ENCODE measurements around the gene RXRA. TPM values are rescaled to one million over a fixed set of nuclear protein-coding genes. Genes with fewer than 3 reads are reported as not detected.

Gene RXRA
- total and polyA plus RNA-seq, 2 donors (not counting 1 experiment from before 2014, with no cell fraction given) = 2.6 to 6.8 TPM

DNA sequence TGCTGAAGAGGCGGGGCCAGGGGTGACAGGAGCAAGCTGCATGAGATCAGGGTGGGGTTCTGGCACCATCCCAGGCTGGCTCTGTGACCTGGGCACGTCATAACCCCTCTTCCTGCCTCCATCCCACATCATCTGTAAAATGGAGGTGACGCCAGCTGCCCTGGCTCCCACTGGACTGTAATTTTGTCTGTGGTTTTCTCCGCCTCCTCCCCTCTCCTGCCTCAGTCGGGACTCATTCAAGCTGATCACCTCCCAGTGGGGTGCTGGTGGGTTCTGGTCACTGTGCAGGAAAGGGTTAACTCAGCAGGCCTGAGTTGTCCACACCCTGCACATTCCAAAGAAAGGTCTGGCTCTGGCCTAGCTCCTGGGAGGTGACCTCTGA, 128.2 kb downstream of the RXRA start:
- ChIA-PET POLR2A (no interaction called here), CTCF (interaction anchor here (1.8 kb wide), 1 partner anchor 283 kb away, joined by 5 read pairs; no protein-coding TSS in a partner anchor)
- Histone ChIP-seq H4K20me1 (ENCODE audit: control insufficient read depth, insufficient read depth, low read length, poor library complexity, severe bottlenecking) (no peaks in the 10 kb centered on the region), H3K79me2 (ENCODE audit: control insufficient read depth, insufficient read depth, low read length) (no peaks in the 10 kb centered on the region), H3K4me2 (replicated peaks; ENCODE audit: low read depth, low read length, poor library complexity, severe bottlenecking) (no peak overlapping the region), H3K4me3 (ENCODE audit: control extremely low read depth in 1 of 5, extremely low read depth in 1 of 5, insufficient read depth in 1 of 5, low read depth in 2 of 5, low read length in 4 of 5) (no peak overlapping the region), H2AFZ (ENCODE audit: insufficient read depth, low read depth, low read length, poor library complexity, severe bottlenecking) (no peak overlapping the region), H3K27me3 (replicated peaks in 1 of 4; ENCODE audit: control extremely low read depth in 1 of 4, control insufficient read depth in 3 of 4, insufficient read depth in 4 of 4, low read length in 3 of 4) (no peaks in the 10 kb centered on the region), H3K9me3 (ENCODE audit: control extremely low read depth in 1 of 3, control insufficient read depth in 2 of 3, insufficient read depth in 1 of 3, low read length in 2 of 3) (peaks cover 0 to 4% (median 0%) of the 10 kb centered on the region in 3 donors), H3K4me1 (ENCODE audit: control insufficient read depth in 2 of 2, insufficient read depth in 2 of 2, low read length in 2 of 2) (peaks cover 14 to 28% of the 10 kb centered on the region in 2 donors), H3K9ac (ENCODE audit: low read length) (no peak overlapping the region), H3K27ac (ENCODE audit: low read length in 2 of 2) (no peak overlapping the region), H3K36me3 (replicated peaks in 1 of 2; ENCODE audit: control extremely low read depth in 1 of 2, control insufficient read depth in 1 of 2, extremely low read depth in 1 of 2, insufficient read depth in 2 of 2, low read length in 1 of 2) (no peaks in the 10 kb centered on the region)
- 38% methylated on average over 3 of the region's 5 CpGs for WGBS (ENCODE audit: insufficient coverage)
- Mint-ChIP-seq H3K27ac (peak overlapping the region; percentile 26), H3K4me3 (no peak overlapping the region), H3K9me3 (ENCODE audit: insufficient read depth) (no peaks in the 10 kb centered on the region), H3K4me1 (peaks cover 21% of the 10 kb centered on the region), H3K27me3 (no peaks in the 10 kb centered on the region)
- TF ChIP-seq EZH2 (IDR thresholded peaks at IDR 0.05; ENCODE audit: borderline replicate concordance, insufficient read depth, low read depth, low read length, poor library complexity, severe bottlenecking) = no peak
- TF ChIP-seq, protein P1, sequence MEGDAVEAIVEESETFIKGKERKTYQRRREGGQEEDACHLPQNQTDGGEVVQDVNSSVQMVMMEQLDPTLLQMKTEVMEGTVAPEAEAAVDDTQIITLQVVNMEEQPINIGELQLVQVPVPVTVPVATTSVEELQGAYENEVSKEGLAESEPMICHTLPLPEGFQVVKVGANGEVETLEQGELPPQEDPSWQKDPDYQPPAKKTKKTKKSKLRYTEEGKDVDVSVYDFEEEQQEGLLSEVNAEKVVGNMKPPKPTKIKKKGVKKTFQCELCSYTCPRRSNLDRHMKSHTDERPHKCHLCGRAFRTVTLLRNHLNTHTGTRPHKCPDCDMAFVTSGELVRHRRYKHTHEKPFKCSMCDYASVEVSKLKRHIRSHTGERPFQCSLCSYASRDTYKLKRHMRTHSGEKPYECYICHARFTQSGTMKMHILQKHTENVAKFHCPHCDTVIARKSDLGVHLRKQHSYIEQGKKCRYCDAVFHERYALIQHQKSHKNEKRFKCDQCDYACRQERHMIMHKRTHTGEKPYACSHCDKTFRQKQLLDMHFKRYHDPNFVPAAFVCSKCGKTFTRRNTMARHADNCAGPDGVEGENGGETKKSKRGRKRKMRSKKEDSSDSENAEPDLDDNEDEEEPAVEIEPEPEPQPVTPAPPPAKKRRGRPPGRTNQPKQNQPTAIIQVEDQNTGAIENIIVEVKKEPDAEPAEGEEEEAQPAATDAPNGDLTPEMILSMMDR (IDR thresholded peaks at IDR 0.05) = no peak
- DNase-seq (no peak), ATAC-seq (ENCODE audit: low read depth) (no peak)
- intact Hi-C loops (cut with micrococcal nuclease) = no loop called here

DNA sequence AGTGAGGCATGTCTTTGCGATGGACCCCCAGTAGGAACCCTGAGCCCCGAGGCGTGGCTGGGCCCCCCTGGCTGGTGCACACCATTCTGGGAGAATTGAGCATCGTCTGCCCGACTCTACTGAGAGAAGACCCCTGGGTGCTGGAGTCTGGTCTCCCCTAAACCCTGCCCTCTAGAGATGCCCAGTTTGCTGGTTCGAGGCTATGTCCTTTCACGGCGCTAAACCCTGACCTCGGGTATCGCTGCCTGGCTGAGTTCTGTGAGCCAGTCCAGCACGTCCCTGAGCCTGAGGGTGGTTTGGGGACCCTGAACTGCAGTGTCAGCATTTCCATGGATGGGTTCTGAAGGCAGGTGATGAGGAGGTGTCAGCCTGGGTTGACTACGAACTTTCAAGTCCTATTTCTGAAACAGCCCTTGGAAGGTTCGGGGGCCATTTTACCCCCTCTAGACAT, 128.8 kb downstream of the RXRA start:
- WGBS (ENCODE audit: insufficient coverage) = 90% methylated on average over 10 of the region's 13 CpGs
- Histone ChIP-seq H3K9ac (ENCODE audit: low read length) (no peak overlapping the region), H3K4me3 (ENCODE audit: control extremely low read depth in 1 of 5, extremely low read depth in 1 of 5, insufficient read depth in 1 of 5, low read depth in 2 of 5, low read length in 4 of 5) (no peak overlapping the region), H3K79me2 (ENCODE audit: control insufficient read depth, insufficient read depth, low read length) (no peaks in the 10 kb centered on the region), H4K20me1 (ENCODE audit: control insufficient read depth, insufficient read depth, low read length, poor library complexity, severe bottlenecking) (no peaks in the 10 kb centered on the region), H3K9me3 (ENCODE audit: control extremely low read depth in 1 of 3, control insufficient read depth in 2 of 3, insufficient read depth in 1 of 3, low read length in 2 of 3) (no peaks in the 10 kb centered on the region), H2AFZ (ENCODE audit: insufficient read depth, low read depth, low read length, poor library complexity, severe bottlenecking) (no peak overlapping the region), H3K36me3 (replicated peaks in 1 of 2; ENCODE audit: control extremely low read depth in 1 of 2, control insufficient read depth in 1 of 2, extremely low read depth in 1 of 2, insufficient read depth in 2 of 2, low read length in 1 of 2) (no peaks in the 10 kb centered on the region), H3K27ac (ENCODE audit: low read length in 2 of 2) (no peak overlapping the region), H3K27me3 (replicated peaks in 1 of 4; ENCODE audit: control extremely low read depth in 1 of 4, control insufficient read depth in 3 of 4, insufficient read depth in 4 of 4, low read length in 3 of 4) (no peaks in the 10 kb centered on the region), H3K4me1 (ENCODE audit: control insufficient read depth in 2 of 2, insufficient read depth in 2 of 2, low read length in 2 of 2) (peaks cover 14 to 23% of the 10 kb centered on the region in 2 donors), H3K4me2 (replicated peaks; ENCODE audit: low read depth, low read length, poor library complexity, severe bottlenecking) (peak overlapping the region; percentile 85)
- H3K4me3 Mint-ChIP-seq = peak overlapping the region; percentile 19
- POLR2A ChIA-PET = no interaction called here
- DNase-seq = no peak
- CTCF ChIA-PET = interaction anchor here (1.9 to 2.3 kb wide), 2 partner anchors 12 to 284 kb away, joined by 10 to 13 read pairs; no protein-coding TSS in a partner anchor
- no peak for TF ChIP-seq EZH2 (IDR thresholded peaks at IDR 0.05; ENCODE audit: borderline replicate concordance, insufficient read depth, low read depth, low read length, poor library complexity, severe bottlenecking)
- TF ChIP-seq, protein P1 (IDR thresholded peaks at IDR 0.05) = no peak
- H3K27ac Mint-ChIP-seq = peak overlapping the region; percentile 26
- intact Hi-C loops (cut with micrococcal nuclease) = no loop called here
- H3K4me1 Mint-ChIP-seq = peaks cover 16% of the 10 kb centered on the region
- ATAC-seq (ENCODE audit: low read depth) = no peak
- no peaks in the 10 kb centered on the region for H3K9me3 Mint-ChIP-seq (ENCODE audit: insufficient read depth)
- H3K27me3 Mint-ChIP-seq = no peaks in the 10 kb centered on the region
